HG03139 (cell line): ENCODE measurements around the gene BAIAP2L2.
"Not testable (repeated sequence)": the region's sequence is repeated elsewhere in the genome, so short reads cannot be mapped to it uniquely, and the experiment has no call there.

ENCODE experiments used
- ATAC-seq: cut with Tn5 transposase; IDR thresholded peaks from one replicate; pipeline ENCODE4 v1.9.1; 2021; ENCODE audit not compliant: unreplicated experiment

The BAIAP2L2 gene

DNA sequence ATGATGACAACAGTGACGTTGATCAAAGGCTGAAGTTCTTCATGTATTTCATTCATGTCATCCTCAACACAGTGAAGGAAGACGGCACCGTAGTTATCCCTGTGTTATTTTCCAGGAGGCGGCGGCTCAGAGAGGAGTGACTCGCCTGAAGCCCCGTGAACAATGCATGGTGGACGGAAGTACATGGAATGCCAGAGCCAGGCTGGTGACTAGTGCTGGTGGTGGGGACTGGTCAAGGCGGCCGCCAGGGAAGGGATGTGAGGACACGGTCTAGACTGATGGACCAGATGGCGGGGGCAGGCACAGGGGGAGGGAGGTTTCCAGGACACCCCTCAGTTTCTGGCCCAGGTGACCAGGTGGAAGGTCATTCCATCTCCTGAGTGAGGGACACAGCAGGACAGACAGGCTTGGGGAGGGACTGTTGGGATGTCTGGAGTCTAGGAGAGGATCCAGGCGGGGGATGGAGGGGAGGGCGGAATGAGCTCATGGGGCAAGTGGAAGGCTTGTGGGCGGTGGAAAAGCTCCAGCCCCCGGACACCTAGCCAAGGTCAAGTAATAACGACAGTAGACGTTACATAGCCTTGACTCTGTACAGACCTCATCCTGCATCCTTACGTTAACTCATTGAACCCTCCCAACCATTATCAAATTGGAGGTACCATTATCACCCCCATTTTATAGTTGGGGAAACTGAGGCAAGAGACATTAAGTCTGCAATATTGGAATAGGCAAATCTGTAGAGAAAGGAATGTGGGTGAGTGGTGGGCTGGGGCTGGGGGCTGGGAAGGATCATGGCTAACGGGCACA lies 69.3 kb downstream of the BAIAP2L2 start:
- ATAC-seq: no peak

DNA sequence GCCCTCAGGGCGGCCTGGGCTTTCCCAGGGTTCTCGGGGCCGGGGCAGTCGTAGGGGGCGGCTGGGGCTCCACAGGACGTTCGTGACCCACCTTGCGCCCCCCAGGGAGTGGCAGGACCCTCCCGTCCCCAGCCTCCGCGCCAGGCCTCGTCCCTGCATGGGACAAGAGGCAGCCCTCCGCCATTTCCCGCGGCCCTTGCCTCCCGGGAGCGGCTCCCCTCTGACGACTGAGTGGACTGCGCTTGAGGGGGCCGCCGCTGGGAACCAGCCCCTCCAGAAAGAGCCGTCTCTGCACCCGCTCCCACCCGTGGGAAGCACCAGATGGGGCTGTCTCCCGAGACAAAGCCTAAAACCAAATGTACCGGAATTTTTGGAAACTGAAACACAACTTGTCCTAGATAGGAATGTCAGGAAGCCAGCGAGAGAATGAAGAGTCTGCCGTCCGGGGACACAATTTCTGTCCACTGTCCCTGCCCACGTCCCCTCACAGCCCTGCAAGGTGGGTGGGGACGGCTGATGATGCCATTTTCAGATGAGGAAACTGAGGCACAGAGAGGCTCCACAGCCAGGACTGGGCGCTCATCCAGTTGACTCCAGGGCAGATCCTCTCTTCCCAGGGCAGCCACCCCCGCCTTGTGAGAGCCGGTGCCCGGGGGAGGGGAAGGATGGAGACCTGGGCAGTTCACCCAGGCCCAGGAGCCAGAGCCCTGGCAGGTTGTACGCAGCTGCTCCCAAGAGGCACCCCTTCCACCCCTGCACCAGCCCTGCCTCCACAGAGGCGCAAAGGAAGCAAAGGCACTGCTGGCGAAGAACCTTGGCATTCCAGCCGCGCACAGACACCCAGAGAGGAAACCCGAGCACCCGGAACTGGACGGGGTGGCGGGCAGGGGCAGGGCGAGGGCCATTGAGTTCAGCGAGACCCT lies 71.3 kb downstream of the BAIAP2L2 start:
- ATAC-seq: no peak

DNA sequence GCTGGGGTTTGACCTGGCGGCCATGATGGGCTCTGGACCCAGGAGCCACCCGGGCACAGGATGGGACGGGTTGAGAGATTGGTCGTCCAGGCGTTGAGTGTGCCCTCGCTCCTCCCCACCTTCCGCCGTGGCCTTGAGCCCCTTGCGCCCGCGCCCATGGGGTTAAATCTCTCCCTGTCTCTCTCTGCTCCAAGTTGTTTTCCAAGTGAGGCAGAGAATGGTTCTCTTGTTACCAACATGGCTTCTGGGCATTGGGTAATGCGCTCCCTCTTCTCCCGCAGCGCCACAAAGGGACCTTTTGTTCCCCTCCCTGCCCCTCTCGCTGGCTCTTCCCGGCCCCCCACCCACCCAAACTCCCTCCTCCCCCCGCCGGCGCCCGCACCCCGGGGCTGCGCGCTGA lies 72.1 kb downstream of the BAIAP2L2 start:
- no peak for ATAC-seq

DNA sequence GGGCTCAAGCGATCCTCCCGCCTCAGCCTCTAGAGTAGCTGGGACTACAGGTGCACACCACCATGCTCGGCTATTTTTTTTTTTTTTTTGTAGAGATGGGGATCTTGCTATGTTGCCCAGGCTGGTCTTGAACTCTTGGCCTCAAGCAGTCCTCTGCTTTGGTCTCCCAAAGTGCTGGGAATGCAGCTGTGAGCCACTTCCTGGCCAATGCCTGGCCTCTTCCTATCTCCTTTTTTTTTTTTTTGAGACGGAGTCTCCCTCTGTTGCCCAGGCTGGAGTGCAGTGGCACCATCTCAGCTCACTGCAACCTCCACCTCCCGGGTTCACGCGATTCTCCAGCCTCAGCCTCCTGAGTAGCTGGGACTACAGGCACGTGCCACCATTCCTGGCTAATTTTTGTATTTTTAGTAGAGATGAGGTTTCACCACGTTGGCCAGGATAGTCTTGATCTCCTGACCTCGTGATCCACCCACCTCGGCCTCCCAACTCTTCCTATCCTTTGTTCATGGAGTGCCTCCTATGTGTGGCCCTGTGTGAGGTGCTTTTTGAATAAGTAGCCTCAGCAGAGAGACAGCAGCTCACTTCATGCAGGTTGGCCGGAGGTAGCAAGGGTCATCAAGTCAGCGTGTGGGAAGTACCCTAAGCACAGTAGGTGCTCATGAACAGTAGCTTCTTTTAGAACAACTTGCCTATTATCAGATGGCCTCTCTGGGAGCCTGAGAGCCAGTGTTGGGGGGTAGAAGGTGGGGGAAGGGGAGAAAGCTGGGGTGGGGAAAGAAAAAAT lies 72.9 kb downstream of the BAIAP2L2 start:
- ATAC-seq: not testable (repeated sequence)

DNA sequence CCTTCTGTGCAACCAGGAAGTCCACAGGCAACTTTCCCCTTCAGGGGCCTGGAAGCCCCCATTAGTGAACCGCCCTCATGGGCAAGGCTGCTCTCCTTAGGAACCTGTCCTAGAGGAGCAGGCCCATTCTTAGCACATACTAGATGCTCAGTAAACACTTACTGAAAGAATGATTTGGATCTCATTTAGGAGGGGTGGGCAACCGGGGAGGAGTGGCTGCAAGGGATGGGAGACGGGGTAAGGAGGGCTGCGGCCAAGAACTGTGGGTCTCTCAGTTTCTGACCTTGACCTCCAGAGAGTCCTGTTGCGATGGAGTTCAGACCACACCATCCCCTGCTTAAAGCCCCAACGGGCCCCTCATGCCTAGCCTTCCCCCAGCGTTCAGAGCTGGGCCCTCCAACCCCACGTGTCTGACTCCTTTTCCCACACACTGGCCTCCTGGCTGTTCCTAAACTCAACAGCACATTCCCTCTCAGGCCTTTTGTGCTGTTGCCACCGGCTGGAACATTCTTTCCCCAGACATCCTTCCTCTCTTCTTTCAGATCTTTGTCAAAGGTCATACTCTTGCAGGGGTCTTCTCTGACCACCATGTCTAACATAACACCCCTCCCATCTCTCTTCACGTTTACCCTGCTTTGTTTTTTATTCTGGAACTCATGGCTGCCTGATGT lies 74.0 kb downstream of the BAIAP2L2 start:
- ATAC-seq: no peak

DNA sequence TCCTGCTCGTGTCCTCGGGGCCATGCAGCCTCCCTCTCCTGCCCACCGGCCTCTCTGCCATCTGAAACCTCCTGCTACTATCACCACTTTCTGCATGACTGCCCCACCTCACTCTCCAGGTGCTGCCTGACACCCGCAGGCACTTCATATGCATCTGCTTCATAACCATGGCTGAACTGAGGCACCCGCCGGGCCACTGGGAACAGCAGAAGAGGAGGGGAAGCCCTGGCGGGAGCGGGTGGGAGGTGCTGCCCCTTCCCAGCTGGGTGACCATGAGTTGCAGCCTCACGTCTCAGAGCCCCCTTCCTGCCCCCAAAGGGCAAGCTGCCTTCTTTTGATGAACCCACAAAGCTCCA lies 75.0 kb downstream of the BAIAP2L2 start:
- no peak for ATAC-seq
